ENCODE results near the gene PLCD1. TPM values are rescaled to one million over a fixed set of nuclear protein-coding genes. Genes with fewer than 3 reads are reported as not detected.

Gene PLCD1
- total and polyA plus RNA-seq, 2 experiments from 2014 or later = 16.0 to 24.4 TPM

DNA sequence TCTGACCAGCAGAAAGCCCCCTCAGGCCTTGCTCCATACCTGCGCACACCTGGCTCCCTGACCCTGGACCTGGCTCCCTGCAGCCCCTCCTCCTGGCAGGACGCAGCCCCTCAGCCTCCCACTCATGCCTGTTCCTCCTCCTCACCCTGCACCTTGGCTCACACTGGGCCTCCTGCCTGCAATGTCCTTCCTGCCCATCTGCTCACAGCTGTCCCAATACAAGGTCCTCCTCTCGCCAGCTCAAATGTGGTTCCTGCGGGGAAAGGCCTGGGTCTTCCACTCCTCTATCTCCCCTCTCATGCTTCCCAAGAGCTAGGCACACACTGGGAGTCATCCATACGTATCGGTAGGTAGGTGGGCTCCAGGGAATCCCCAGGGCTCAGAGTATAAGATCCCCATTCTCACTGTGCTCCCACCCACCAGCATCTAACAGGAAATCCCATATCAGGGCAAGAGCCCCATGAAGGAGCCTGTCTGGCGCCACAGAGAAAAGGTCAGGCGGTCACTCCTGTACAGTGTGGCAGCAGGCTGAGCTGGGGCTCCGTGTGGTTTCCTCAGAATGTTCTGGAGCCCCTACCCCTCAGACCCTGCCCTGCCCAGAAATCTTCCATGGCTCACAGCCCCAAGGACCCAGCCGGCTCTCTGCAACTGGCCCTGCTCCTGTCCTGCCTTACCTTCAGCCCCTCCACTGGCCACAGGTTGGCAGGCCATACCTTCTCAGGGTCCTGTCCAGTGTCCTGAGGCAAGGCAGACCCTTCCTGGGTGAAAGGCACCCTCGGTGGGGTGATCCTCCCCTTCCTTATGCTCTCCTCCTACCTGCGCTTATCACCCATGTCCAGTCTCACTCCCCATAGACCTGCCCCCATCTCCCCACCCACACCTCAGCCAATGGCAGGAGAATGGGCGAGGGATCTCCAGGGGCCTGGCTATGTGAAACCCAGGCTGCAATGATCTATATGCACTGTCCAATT is 10.9 kb downstream of the PLCD1 start (continued):
- no peak for TF ChIP-seq CTCF (conservative IDR thresholded peaks at IDR 0.05; ENCODE audit: low read depth in 2 of 2)
- TF ChIP-seq CREB1 (CRISPR knock-in tag; IDR thresholded peaks at IDR 0.05; ENCODE audit: low read depth) = no peak
- TF ChIP-seq POLR2AphosphoS5 (IDR thresholded peaks at IDR 0.05; ENCODE audit: low read depth) = no peak

DNA sequence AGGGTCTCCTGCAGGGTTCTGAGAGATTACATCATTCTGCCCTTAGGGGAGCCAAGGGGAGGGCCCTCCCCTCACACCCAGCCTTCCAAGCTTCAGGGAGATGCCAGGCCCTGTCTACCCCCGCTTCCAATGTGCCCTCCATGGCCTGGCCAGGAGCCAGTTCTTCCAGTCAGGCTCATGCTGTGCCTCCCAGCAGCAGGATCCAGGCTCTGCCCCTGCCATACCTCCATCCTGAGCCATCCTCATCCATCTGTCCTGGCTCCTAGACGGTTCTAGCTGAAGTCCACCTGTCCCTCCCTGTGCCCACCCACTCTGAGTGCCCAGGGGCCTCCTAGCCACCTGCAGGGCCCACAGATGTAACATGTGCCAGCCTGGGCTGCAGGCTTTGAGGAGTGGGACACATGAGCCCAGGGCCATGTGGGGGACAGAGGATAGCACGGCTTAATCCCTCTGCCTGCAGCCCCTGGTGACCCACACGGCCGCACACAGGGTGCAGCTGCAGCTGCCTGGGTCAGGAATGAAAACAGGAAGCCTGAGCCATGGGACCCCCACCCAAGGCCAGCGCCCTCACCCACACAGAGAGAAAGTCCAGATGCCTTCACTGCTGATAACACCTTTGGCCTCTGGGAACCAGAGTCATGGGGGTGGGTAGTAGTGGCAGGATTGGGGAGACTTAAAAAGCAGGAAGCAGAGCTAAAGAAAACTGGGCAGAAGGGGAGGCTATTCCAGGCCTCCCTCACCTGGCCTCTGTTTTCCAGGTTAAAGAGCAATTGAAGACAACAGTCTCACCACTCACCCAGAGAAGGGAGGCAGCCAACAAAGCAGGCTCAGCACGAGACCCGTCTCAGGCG is 11.8 kb downstream of the PLCD1 start:
- Mint-ChIP-seq H3K9me3 (no peaks in the 10 kb centered on the region), H3K36me3 (ENCODE audit: low read depth) (peaks cover 28% of the 10 kb centered on the region), H3K27me3 (ENCODE audit: insufficient read depth, low read depth, poor library complexity) (peaks cover 15% of the 10 kb centered on the region), H3K4me1 (no peaks in the 10 kb centered on the region), H3K27ac (no peak overlapping the region), H3K4me3 (no peak overlapping the region)
- Histone ChIP-seq H3K27ac (ENCODE audit: low read depth) (no peak overlapping the region), H2AFZ (no peak overlapping the region), H4K20me1 (replicated peaks; ENCODE audit: insufficient read depth) (no peaks in the 10 kb centered on the region; the same call in 1 of the 2 replicates), H3K79me2 (replicated peaks; ENCODE audit: insufficient read depth) (no peaks in the 10 kb centered on the region), H3K4me2 (no peak overlapping the region), H3F3A (replicated peaks; ENCODE audit: low read depth) (no peaks in the 10 kb centered on the region), H3K4me1 (ENCODE audit: insufficient read depth) (no peaks in the 10 kb centered on the region), H3K27me3 (ENCODE audit: insufficient read depth) (no peaks in the 10 kb centered on the region), H3K4me3 (no peak overlapping the region), H3K9me2 (ENCODE audit: insufficient read depth) (no peaks in the 10 kb centered on the region), H3K36me3 (ENCODE audit: insufficient read depth) (0 out of 2 replicates have a peak, but pooled peaks cover 3% of the 10 kb centered on the region)
- ATAC-seq (no peak), DNase-seq (ENCODE audit: low spot score) (no peak)
- no peak for TF ChIP-seq JUNB (IDR thresholded peaks at IDR 0.05; ENCODE audit: unreplicated experiment)
- no peak for TF ChIP-seq ZNF331 (CRISPR knock-in tag; IDR thresholded peaks at IDR 0.05; ENCODE audit: low read depth)
- TF ChIP-seq, protein P1, sequence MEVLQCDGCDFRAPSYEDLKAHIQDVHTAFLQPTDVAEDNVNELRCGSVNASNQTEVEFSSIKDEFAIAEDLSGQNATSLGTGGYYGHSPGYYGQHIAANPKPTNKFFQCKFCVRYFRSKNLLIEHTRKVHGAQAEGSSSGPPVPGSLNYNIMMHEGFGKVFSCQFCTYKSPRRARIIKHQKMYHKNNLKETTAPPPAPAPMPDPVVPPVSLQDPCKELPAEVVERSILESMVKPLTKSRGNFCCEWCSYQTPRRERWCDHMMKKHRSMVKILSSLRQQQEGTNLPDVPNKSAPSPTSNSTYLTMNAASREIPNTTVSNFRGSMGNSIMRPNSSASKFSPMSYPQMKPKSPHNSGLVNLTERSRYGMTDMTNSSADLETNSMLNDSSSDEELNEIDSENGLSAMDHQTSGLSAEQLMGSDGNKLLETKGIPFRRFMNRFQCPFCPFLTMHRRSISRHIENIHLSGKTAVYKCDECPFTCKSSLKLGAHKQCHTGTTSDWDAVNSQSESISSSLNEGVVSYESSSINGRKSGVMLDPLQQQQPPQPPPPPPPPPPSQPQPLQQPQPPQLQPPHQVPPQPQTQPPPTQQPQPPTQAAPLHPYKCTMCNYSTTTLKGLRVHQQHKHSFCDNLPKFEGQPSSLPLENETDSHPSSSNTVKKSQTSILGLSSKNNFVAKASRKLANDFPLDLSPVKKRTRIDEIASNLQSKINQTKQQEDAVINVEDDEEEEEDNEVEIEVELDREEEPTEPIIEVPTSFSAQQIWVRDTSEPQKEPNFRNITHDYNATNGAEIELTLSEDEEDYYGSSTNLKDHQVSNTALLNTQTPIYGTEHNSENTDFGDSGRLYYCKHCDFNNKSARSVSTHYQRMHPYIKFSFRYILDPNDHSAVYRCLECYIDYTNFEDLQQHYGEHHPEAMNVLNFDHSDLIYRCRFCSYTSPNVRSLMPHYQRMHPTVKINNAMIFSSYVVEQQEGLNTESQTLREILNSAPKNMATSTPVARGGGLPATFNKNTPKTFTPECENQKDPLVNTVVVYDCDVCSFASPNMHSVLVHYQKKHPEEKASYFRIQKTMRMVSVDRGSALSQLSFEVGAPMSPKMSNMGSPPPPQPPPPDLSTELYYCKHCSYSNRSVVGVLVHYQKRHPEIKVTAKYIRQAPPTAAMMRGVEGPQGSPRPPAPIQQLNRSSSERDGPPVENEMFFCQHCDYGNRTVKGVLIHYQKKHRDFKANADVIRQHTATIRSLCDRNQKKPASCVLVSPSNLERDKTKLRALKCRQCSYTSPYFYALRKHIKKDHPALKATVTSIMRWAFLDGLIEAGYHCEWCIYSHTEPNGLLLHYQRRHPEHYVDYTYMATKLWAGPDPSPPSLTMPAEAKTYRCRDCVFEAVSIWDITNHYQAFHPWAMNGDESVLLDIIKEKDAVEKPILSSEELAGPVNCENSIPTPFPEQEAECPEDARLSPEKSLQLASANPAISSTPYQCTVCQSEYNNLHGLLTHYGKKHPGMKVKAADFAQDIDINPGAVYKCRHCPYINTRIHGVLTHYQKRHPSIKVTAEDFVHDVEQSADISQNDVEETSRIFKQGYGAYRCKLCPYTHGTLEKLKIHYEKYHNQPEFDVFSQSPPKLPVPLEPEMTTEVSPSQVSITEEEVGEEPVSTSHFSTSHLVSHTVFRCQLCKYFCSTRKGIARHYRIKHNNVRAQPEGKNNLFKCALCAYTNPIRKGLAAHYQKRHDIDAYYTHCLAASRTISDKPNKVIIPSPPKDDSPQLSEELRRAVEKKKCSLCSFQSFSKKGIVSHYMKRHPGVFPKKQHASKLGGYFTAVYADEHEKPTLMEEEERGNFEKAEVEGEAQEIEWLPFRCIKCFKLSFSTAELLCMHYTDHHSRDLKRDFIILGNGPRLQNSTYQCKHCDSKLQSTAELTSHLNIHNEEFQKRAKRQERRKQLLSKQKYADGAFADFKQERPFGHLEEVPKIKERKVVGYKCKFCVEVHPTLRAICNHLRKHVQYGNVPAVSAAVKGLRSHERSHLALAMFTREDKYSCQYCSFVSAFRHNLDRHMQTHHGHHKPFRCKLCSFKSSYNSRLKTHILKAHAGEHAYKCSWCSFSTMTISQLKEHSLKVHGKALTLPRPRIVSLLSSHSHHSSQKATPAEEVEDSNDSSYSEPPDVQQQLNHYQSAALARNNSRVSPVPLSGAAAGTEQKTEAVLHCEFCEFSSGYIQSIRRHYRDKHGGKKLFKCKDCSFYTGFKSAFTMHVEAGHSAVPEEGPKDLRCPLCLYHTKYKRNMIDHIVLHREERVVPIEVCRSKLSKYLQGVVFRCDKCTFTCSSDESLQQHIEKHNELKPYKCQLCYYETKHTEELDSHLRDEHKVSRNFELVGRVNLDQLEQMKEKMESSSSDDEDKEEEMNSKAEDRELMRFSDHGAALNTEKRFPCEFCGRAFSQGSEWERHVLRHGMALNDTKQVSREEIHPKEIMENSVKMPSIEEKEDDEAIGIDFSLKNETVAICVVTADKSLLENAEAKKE (CRISPR knock-in tag; IDR thresholded peaks at IDR 0.05) = no peak
- no peak for TF ChIP-seq CREB1 (CRISPR knock-in tag; IDR thresholded peaks at IDR 0.05; ENCODE audit: low read depth)
- no peak for TF ChIP-seq CTCF (conservative IDR thresholded peaks at IDR 0.05; ENCODE audit: low read depth in 2 of 2)
- TF ChIP-seq REST (IDR thresholded peaks at IDR 0.05; ENCODE audit: unreplicated experiment) = no peak
